ENCODE measurements around the gene RYR2.
"Not testable (repeated sequence)": the region's sequence is repeated elsewhere in the genome, so short reads cannot be mapped to it uniquely, and the experiment has no call there.

The RYR2 gene

DNA sequence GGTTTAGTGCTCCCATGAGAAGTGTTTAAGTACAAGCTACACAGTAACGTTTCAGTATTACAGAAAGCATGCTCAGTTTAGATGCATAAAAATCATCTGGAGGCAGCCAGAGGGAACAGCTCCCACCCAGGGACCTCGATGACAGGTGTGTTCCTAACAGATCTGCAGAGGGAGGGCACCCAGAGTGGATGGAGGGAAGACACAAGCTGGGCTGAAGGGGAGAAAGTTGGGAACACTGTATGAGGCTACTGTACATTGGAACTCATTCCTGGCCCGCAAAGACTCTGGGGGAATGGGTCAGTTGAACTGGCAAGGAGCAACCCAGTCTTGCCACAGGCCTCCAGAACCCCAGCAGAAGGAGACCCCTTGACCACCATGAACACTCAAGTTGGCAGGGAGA is 796.3 kb downstream of the RYR2 start:
- no peak for ATAC-seq
- TF ChIP-seq, protein P1, sequence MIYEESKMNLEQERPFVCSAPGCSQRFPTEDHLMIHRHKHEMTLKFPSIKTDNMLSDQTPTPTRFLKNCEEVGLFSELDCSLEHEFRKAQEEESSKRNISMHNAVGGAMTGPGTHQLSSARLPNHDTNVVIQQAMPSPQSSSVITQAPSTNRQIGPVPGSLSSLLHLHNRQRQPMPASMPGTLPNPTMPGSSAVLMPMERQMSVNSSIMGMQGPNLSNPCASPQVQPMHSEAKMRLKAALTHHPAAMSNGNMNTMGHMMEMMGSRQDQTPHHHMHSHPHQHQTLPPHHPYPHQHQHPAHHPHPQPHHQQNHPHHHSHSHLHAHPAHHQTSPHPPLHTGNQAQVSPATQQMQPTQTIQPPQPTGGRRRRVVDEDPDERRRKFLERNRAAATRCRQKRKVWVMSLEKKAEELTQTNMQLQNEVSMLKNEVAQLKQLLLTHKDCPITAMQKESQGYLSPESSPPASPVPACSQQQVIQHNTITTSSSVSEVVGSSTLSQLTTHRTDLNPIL (CRISPR knock-in tag; IDR thresholded peaks at IDR 0.05; ENCODE audit: low read depth): no peak
- TF ChIP-seq RARB (CRISPR knock-in tag; IDR thresholded peaks at IDR 0.05) (no peak), ZFP3 (CRISPR knock-in tag; IDR thresholded peaks at IDR 0.05) (no peak), PPARA (CRISPR knock-in tag; IDR thresholded peaks at IDR 0.05; ENCODE audit: borderline replicate concordance) (no peak), TCF4 (CRISPR knock-in tag; IDR thresholded peaks at IDR 0.05; ENCODE audit: borderline replicate concordance) (no peak), ZC3H10 (CRISPR knock-in tag; IDR thresholded peaks at IDR 0.05) (no peak), OSR1 (CRISPR knock-in tag; IDR thresholded peaks at IDR 0.05) (no peak), ARNTL (CRISPR knock-in tag; IDR thresholded peaks at IDR 0.05; ENCODE audit: borderline replicate concordance, low read depth) (no peak), ZNF8 (CRISPR knock-in tag; IDR thresholded peaks at IDR 0.05) (no peak), GLIS3 (CRISPR knock-in tag; IDR thresholded peaks at IDR 0.05) (no peak)

DNA sequence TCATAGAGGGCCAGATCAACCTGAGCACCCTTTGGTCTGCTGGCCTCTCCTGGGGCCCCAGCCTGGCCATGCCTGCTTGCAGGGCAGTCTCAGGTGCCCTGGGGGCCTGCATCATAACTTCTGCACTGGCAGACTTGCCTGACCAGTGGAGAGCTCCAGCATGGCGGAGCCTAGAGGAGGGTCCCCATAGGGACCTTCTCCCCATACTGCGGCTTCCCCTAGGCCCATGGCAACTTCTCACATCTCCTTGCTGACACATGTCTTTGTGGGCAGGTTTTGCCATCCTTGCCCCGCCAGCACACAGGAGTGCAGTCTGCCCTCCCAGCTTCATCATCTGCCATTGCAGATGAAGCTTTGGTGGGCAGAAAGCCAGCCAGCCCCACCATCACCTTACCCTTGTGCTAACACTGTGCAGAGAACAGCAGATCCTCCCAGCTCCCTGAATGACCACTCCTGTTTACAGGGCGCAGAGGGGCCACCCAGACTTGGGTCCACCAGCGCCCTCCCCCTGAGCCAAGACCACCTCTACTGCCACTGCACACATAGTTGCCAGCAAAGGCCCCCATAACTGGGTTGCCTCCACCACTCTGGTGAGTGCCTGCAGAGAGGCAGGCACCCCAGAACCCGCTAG is 797.0 kb downstream of the RYR2 start:
- ATAC-seq: no peak
- TF ChIP-seq, protein P2, sequence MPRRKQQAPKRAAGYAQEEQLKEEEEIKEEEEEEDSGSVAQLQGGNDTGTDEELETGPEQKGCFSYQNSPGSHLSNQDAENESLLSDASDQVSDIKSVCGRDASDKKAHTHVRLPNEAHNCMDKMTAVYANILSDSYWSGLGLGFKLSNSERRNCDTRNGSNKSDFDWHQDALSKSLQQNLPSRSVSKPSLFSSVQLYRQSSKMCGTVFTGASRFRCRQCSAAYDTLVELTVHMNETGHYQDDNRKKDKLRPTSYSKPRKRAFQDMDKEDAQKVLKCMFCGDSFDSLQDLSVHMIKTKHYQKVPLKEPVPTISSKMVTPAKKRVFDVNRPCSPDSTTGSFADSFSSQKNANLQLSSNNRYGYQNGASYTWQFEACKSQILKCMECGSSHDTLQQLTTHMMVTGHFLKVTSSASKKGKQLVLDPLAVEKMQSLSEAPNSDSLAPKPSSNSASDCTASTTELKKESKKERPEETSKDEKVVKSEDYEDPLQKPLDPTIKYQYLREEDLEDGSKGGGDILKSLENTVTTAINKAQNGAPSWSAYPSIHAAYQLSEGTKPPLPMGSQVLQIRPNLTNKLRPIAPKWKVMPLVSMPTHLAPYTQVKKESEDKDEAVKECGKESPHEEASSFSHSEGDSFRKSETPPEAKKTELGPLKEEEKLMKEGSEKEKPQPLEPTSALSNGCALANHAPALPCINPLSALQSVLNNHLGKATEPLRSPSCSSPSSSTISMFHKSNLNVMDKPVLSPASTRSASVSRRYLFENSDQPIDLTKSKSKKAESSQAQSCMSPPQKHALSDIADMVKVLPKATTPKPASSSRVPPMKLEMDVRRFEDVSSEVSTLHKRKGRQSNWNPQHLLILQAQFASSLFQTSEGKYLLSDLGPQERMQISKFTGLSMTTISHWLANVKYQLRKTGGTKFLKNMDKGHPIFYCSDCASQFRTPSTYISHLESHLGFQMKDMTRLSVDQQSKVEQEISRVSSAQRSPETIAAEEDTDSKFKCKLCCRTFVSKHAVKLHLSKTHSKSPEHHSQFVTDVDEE (CRISPR knock-in tag; IDR thresholded peaks at IDR 0.05): no peak
- TF ChIP-seq PPARA (CRISPR knock-in tag; IDR thresholded peaks at IDR 0.05; ENCODE audit: borderline replicate concordance) (no peak), ISL1 (CRISPR knock-in tag; IDR thresholded peaks at IDR 0.05) (no peak), CSDC2 (CRISPR knock-in tag; IDR thresholded peaks at IDR 0.05) (no peak), ARNTL (CRISPR knock-in tag; IDR thresholded peaks at IDR 0.05; ENCODE audit: borderline replicate concordance, low read depth) (no peak), BACH2 (CRISPR knock-in tag; IDR thresholded peaks at IDR 0.05; ENCODE audit: borderline replicate concordance) (no peak), GLIS3 (CRISPR knock-in tag; IDR thresholded peaks at IDR 0.05) (no peak), ZNF70 (CRISPR knock-in tag; IDR thresholded peaks at IDR 0.05) (no peak), ZFP3 (CRISPR knock-in tag; IDR thresholded peaks at IDR 0.05) (no peak)
- TF ChIP-seq, protein P3, sequence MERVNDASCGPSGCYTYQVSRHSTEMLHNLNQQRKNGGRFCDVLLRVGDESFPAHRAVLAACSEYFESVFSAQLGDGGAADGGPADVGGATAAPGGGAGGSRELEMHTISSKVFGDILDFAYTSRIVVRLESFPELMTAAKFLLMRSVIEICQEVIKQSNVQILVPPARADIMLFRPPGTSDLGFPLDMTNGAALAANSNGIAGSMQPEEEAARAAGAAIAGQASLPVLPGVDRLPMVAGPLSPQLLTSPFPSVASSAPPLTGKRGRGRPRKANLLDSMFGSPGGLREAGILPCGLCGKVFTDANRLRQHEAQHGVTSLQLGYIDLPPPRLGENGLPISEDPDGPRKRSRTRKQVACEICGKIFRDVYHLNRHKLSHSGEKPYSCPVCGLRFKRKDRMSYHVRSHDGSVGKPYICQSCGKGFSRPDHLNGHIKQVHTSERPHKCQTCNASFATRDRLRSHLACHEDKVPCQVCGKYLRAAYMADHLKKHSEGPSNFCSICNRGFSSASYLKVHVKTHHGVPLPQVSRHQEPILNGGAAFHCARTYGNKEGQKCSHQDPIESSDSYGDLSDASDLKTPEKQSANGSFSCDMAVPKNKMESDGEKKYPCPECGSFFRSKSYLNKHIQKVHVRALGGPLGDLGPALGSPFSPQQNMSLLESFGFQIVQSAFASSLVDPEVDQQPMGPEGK (CRISPR knock-in tag; IDR thresholded peaks at IDR 0.05; ENCODE audit: borderline replicate concordance): no peak
- TF ChIP-seq, protein P4, sequence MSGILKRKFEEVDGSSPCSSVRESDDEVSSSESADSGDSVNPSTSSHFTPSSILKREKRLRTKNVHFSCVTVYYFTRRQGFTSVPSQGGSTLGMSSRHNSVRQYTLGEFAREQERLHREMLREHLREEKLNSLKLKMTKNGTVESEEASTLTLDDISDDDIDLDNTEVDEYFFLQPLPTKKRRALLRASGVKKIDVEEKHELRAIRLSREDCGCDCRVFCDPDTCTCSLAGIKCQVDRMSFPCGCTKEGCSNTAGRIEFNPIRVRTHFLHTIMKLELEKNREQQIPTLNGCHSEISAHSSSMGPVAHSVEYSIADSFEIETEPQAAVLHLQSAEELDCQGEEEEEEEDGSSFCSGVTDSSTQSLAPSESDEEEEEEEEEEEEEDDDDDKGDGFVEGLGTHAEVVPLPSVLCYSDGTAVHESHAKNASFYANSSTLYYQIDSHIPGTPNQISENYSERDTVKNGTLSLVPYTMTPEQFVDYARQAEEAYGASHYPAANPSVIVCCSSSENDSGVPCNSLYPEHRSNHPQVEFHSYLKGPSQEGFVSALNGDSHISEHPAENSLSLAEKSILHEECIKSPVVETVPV (CRISPR knock-in tag; IDR thresholded peaks at IDR 0.05): no peak
- TF ChIP-seq, protein P1 (CRISPR knock-in tag; IDR thresholded peaks at IDR 0.05; ENCODE audit: low read depth): no peak

DNA sequence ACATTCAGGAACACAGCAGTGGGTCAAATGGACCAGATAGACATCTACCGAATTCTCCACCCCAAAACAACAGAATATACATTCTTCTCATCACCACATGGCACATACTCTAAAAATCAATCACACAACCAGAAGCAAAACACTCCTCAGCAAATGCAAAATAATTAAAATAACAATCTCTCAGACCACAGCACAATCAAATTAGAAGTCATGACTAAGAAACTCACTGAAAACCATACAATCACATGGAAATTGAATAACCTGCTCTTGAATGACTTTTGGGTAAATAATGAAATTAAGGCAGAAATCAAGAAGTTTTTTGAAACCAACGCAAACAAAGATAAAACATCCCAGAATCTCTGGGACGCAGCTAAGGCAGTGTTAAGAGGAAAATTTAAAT is 799.5 kb downstream of the RYR2 start:
- peak; percentile 92 for TF ChIP-seq ZC3H10 (CRISPR knock-in tag; IDR thresholded peaks at IDR 0.05)
- TF ChIP-seq, protein P3 (CRISPR knock-in tag; IDR thresholded peaks at IDR 0.05; ENCODE audit: borderline replicate concordance): peak; percentile 36; the same call in 1 of the 2 replicates
- TF ChIP-seq OSR1 (CRISPR knock-in tag; IDR thresholded peaks at IDR 0.05): no peak
- no peak for ATAC-seq

DNA sequence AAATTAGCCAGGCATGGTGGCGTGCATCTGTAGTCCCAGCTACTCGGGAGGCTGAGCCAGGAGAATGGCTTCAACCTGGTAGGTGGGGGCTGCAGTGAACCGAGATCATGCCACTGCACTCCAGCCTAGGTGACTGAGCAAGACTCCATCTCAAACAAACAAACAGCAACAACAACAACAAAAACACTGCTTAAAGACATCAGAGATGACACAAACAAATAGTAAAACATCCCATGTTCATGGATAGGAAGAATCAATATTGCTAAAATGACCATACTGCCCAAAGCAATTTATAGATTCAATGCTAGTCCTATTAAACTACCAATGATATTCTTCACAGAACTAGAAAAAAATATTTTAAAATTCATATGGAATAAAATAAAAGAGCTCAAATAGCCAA is 801.5 kb downstream of the RYR2 start:
- not testable (repeated sequence) for ATAC-seq
